ENCODE results near the gene ZNF619. TPM values are rescaled to one million over a fixed set of nuclear protein-coding genes. Genes with fewer than 3 reads are reported as not detected.
"Not testable (repeated sequence)": the region's sequence is repeated elsewhere in the genome, so short reads cannot be mapped to it uniquely, and the experiment has no call there.

Gene ZNF619
- total and polyA plus RNA-seq, 3 donors from 2014 or later = 3.0 to 4.4 (median 4.1) TPM

DNA sequence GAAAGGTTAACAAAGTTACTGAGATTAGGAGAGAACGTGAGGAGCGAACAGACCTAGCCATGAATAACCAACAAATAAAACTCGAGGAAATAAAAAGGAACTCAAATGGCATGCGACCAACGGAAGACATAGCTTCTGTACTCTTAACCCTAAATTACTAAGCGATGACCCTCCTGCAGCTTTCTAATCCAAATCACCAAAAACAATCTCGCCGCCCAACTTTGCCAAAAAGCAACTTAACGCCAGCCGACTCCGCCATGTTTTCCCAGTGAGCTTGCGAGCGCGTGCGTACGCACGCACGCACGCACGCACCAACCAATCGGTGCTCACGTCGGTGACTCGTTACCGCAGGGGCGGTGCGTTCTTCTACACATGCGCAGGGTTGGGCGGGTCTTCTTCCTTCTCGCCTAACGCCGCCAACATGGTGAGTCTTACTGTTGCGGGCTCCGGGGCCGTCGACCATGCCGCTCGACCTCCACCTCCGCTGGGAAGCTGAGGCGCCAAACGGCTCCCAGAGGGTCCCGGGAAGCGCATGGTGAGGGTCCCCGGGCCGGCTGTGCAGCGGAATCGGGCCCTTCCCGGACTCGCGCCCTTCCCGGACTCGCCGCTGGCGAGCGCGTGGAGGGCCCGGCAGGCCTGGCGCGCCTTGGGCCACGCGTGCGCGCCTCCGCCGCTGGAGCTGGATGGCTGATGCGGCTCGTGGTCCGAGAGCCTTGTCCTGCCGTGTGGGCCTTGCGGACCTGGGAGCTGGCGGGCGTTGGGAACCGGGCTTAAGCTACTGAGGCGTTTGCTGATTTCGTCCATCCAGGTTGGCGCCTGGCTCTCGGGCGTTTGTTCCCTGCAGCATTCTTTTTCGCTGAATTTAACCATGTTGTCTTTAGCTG is 19.7 kb upstream of the ZNF619 start, which contains the start of gene RPL14:
TSS of gene RPL14 (plus strand) at position 400 of the 884 bp plus-strand sequence. CDS start at position 533, 133 bp downstream.
- peaks cover 20% of the 10 kb centered on the region for H3K4me1 ChIP-seq
- H3K36me3 ChIP-seq (ENCODE audit: low read depth, missing control alignments) = no peaks in the 10 kb centered on the region
- peak; percentile 71 for TF ChIP-seq POLR2A (IDR thresholded peaks at IDR 0.05)
- TF ChIP-seq, protein P1, sequence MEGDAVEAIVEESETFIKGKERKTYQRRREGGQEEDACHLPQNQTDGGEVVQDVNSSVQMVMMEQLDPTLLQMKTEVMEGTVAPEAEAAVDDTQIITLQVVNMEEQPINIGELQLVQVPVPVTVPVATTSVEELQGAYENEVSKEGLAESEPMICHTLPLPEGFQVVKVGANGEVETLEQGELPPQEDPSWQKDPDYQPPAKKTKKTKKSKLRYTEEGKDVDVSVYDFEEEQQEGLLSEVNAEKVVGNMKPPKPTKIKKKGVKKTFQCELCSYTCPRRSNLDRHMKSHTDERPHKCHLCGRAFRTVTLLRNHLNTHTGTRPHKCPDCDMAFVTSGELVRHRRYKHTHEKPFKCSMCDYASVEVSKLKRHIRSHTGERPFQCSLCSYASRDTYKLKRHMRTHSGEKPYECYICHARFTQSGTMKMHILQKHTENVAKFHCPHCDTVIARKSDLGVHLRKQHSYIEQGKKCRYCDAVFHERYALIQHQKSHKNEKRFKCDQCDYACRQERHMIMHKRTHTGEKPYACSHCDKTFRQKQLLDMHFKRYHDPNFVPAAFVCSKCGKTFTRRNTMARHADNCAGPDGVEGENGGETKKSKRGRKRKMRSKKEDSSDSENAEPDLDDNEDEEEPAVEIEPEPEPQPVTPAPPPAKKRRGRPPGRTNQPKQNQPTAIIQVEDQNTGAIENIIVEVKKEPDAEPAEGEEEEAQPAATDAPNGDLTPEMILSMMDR (IDR thresholded peaks at IDR 0.05) = peak in 2 of 3 experiments; percentile 5 to 8
- peak; percentile 98 for DNase-seq
- H3K9me3 ChIP-seq = no peaks in the 10 kb centered on the region
- WGBS, 2 donors = 0% methylated on average over 41 to 76 of the region's 79 CpGs
- peak within 1 kb of the TSS; percentile 88 to 96 for H3K4me3 ChIP-seq
- intact Hi-C loops (cut with DNase I; ENCODE audit: low total_unique reads) = loop anchor here (10.0 kb wide), 1 partner anchor 142 kb away; no protein-coding TSS in a partner anchor
- peak within 1 kb of the TSS; percentile 83 to 93 for H3K27ac ChIP-seq
- no peaks in the 10 kb centered on the region for H3K27me3 ChIP-seq

DNA sequence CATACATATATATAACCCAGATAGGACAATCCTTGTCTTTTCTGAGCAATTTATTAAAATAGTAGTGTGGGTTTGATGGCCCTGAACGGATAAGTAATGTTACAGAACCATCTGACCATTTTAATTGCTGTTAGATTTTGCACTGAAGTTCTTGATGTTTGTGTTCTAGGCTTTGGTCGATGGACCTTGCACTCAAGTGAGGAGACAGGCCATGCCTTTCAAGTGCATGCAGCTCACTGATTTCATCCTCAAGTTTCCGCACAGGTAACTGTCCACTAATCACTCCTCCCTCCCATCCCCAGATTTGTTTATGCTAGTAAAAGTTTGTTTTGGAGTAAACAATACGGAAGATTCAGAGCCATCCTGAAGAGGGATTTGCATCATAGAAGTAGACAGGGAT is 18.4 kb upstream of the ZNF619 start:
- H3K4me3 ChIP-seq = no peak overlapping the region
- H3K27me3 ChIP-seq = no peaks in the 10 kb centered on the region
- intact Hi-C loops (cut with DNase I; ENCODE audit: low total_unique reads) = loop anchor here (10.0 kb wide), 1 partner anchor 144 kb away; no protein-coding TSS in a partner anchor
- no peak overlapping the region for H3K27ac ChIP-seq
- TF ChIP-seq, protein P1 (IDR thresholded peaks at IDR 0.05) = no peak
- no peak for TF ChIP-seq POLR2A (IDR thresholded peaks at IDR 0.05)
- no peaks in the 10 kb centered on the region for H3K9me3 ChIP-seq
- 86 to 90% methylated on average over 4 of the region's 4 CpGs for WGBS, 2 donors
- H3K36me3 ChIP-seq (ENCODE audit: low read depth, missing control alignments) = no peaks in the 10 kb centered on the region
- peaks cover 16% of the 10 kb centered on the region for H3K4me1 ChIP-seq
- no peak for DNase-seq

DNA sequence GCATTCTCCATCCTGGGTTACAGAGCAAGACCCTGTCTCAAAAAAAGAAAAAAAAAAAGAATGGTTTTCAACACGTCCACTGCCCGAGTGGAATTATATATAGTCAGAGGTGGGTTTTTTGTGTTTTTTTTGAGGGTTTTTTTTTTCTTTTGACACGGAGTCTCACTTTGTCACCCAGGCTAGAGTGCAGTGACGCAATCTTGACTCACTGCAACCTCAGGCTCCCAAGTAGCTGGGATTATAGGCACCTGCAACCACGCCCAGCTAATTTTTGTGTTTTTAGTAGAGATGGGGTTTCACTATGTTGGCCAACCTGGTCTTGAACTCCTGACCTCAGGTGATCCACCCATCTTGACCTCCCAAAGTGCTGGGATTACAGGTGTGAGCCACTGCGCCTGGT is 16.4 kb upstream of the ZNF619 start:
- H3K4me3 ChIP-seq; H3K27ac ChIP-seq; H3K27me3 ChIP-seq; H3K36me3 ChIP-seq (ENCODE audit: low read depth, missing control alignments); intact Hi-C loops (cut with DNase I; ENCODE audit: low total_unique reads); DNase-seq; H3K9me3 ChIP-seq: not testable (repeated sequence)
- 81 to 85% methylated on average over 6 of the region's 6 CpGs for WGBS, 2 donors
- peaks cover 12% of the 10 kb centered on the region for H3K4me1 ChIP-seq

DNA sequence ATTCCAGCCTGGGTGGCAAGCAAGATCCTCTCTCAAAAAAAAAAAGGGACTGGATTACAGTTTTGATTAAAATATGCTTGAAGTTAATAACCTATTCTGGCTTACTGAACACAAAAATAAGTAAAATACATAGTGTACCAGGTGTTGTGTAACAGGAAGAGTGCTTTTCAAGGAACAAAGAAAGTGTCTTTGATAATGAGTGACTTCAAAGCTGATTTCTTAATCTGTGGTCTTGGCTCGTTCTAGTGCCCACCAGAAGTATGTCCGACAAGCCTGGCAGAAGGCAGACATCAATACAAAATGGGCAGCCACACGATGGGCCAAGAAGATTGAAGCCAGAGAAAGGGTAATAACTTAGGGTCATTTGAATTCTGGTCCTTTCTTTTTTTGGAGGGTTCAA is 15.8 kb upstream of the ZNF619 start:
- Histone ChIP-seq H3K9me3 (no peaks in the 10 kb centered on the region), H3K27ac (no peak overlapping the region), H3K4me1 (peaks cover 12% of the 10 kb centered on the region), H3K27me3 (no peaks in the 10 kb centered on the region), H3K36me3 (ENCODE audit: low read depth, missing control alignments) (no peaks in the 10 kb centered on the region), H3K4me3 (no peak overlapping the region)
- intact Hi-C loops (cut with DNase I; ENCODE audit: low total_unique reads) = no loop called here
- no peak for DNase-seq
- WGBS, 2 donors = 81 to 84% methylated on average over 3 of the region's 3 CpGs
- no peak for TF ChIP-seq POLR2A (IDR thresholded peaks at IDR 0.05)
- TF ChIP-seq, protein P1 (IDR thresholded peaks at IDR 0.05) = no peak

DNA sequence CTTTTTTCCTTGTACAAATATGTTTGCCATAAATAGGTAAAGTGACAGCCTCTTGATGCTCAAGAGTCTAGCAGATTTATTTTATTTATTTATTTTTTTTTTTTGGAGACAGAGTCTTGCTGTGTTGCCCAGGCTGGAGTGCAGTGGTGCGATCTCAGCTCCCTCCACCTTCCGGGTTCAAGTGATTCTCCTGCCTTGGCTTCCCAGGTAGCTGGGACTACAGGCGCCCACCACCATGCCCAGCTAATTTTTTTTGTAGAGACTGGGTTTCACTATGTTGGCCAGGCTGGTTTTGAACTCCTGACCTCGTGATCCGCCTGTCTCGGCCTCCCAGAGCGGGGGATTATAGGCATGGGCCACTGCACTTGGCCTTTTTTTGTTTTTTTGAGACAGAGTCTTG is 14.1 kb upstream of the ZNF619 start:
- intact Hi-C loops (cut with DNase I; ENCODE audit: low total_unique reads); H3K27me3 ChIP-seq; H3K9me3 ChIP-seq; H3K27ac ChIP-seq; H3K36me3 ChIP-seq (ENCODE audit: low read depth, missing control alignments); H3K4me3 ChIP-seq; DNase-seq: not testable (repeated sequence)
- WGBS, 2 donors = 93 to 95% methylated on average over 7 of the region's 7 CpGs
- peaks cover 12% of the 10 kb centered on the region for H3K4me1 ChIP-seq

Data from testis (tissue), 3 donors.